ENCODE data around the gene ZNF648.
A peak's percentile ranks its signal among the peaks of the same experiment; 100 is the strongest.
"Not testable (repeated sequence)": the region's sequence is repeated elsewhere in the genome, so short reads cannot be mapped to it uniquely, and the experiment has no call there.

The ZNF648 gene

GRCh38 chr1:182051938-182052337, 9.6 kb downstream of the ZNF648 start:
- peak; percentile 26 for DNase-seq (ENCODE audit: low read depth)
- no peak overlapping the region for H3K4me3 ChIP-seq (ENCODE audit: control insufficient read depth, low read depth, low read length)
- peak; percentile 16 for TF ChIP-seq CTCF (conservative IDR thresholded peaks at IDR 0.05; ENCODE audit: control insufficient read depth, insufficient read depth, low read depth, low read length)

GRCh38 chr1:182050481-182051448, 10.7 kb downstream of the ZNF648 start:
- no peak for DNase-seq (ENCODE audit: low read depth)
- no peak overlapping the region for H3K4me3 ChIP-seq (ENCODE audit: control insufficient read depth, low read depth, low read length)
- TF ChIP-seq CTCF (conservative IDR thresholded peaks at IDR 0.05; ENCODE audit: control insufficient read depth, insufficient read depth, low read depth, low read length) = no peak

- TF ChIP-seq CTCF (conservative IDR thresholded peaks at IDR 0.05; ENCODE audit: control insufficient read depth, insufficient read depth, low read depth, low read length) = no peak
- no peak overlapping the region for H3K4me3 ChIP-seq (ENCODE audit: control insufficient read depth, low read depth, low read length)
- no peak for DNase-seq (ENCODE audit: low read depth)
Observed at GRCh38 chr1:182048562-182048961, 12.9 kb downstream of the ZNF648 start.

DNA sequence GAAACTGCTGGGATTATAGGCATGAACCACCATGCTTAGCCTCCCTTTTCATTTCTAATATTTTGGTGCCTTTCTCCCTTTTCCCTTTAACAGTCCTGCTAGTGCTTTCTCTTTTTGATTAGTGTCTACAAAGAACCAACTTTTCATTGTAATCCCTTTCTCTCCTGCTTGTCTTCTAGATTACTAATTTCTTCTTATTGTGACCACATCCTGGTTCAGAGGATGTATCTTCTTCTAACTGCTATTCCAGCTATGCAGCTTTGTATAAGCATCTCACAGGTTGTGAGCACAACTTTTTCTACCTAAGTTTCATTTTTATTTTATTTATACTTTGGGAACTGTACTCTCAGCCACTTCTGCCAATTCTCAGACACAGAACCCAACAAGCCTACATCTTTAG, 14.7 kb downstream of the ZNF648 start:
- H3K4me3 ChIP-seq (ENCODE audit: control insufficient read depth, low read depth, low read length) = no peak overlapping the region
- no peak for DNase-seq (ENCODE audit: low read depth)
- no peak for TF ChIP-seq CTCF (conservative IDR thresholded peaks at IDR 0.05; ENCODE audit: control insufficient read depth, insufficient read depth, low read depth, low read length)

DNA sequence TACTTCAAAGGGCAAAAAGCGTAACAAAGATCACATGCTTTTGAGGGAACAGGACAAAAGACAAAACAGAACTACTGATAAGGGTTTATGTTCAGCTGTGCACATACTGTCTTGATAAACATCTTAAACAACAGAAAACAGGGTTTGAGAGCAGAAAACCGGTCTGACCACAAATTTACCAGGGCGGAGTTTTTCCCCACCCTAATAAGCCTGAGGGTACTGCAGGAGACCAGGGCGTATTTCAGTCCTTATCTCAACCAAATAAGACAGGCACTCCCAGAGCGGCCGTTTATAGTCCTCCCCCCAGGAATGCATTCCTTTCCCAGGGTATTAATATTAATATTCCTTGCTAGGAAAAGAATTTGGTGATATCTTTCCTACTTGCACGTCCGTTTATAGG, 16.0 kb downstream of the ZNF648 start:
- H3K4me3 ChIP-seq (ENCODE audit: control insufficient read depth, low read depth, low read length); DNase-seq (ENCODE audit: low read depth): not testable (repeated sequence)

DNA sequence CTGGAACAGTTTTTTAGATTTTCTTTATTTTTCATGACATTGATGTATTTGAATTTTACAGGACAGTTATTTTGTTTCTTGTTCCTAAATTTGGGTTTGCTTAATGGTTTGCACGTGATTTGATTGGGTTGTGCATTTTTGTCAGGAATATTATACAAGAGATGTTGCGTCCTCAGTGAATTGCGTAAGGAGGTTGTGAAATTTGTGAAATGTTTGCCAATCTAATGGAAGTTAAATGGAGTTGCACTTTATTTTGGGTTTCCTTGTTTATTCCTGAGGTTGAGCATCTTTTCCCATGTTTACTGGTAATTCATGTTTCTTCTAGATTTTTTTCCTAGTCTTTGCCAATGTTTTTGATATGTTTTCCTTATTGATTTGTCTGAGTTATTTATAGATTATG, 19.9 kb downstream of the ZNF648 start:
- no peak for TF ChIP-seq CTCF (conservative IDR thresholded peaks at IDR 0.05; ENCODE audit: control insufficient read depth, insufficient read depth, low read depth, low read length)
- peak; percentile 30 for DNase-seq (ENCODE audit: low read depth)
- no peak overlapping the region for H3K4me3 ChIP-seq (ENCODE audit: control insufficient read depth, low read depth, low read length)

DNA sequence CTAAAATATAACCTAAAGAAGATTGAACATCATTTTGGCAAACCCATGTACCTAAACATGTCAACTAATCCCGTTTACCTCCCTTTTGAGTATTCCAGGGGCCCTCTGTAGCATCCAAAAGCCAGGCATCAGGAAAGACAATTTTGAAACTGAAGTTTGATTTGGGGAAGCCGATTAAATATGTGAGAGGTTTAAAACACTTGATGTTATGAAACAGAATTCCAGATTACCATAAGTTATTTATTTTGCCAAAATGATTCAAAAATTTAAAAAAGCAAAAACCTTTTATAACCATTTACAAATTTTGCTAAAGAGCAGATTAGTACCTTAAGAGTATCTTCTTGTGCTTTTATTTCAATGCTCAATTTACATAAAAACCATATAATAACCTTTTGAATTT, 23.3 kb downstream of the ZNF648 start:
- TF ChIP-seq CTCF (conservative IDR thresholded peaks at IDR 0.05; ENCODE audit: control insufficient read depth, insufficient read depth, low read depth, low read length) = no peak
- H3K4me3 ChIP-seq (ENCODE audit: control insufficient read depth, low read depth, low read length) = no peak overlapping the region
- DNase-seq (ENCODE audit: low read depth) = no peak
